ENCODE measurements around the gene RHOXF1.
"Not testable (repeated sequence)": the region's sequence is repeated elsewhere in the genome, so short reads cannot be mapped to it uniquely, and the experiment has no call there.

Gene RHOXF1

GRCh38 chrX:120115438-120115963 lies at the start of gene RHOXF1:
TSS of gene RHOXF1 (minus strand) at chrX:120115913. CDS start at chrX:120115862, 51 bp downstream.
- DNase-seq, result no peak

DNA sequence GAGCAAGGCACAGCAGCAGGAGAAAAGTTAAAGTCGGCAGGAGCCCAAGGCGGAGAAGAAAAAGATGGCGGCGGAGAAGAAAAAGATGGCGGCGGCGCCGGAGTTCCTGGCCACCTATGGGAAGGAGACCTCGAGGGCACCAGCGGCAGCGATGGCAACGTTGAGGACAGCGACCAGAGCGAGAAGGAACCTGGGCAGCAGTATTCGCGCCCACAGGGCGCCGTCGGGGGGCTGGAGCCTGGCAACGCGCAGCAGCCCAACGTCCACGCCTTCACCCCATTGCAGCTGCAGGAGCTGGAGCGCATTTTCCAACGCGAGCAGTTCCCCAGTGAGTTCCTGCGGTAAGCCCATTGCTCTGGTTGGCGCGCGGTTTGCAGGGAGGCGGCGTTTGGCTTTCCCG lies 43.4 kb upstream of the RHOXF1 start:
- not testable (repeated sequence) for DNase-seq

DNA sequence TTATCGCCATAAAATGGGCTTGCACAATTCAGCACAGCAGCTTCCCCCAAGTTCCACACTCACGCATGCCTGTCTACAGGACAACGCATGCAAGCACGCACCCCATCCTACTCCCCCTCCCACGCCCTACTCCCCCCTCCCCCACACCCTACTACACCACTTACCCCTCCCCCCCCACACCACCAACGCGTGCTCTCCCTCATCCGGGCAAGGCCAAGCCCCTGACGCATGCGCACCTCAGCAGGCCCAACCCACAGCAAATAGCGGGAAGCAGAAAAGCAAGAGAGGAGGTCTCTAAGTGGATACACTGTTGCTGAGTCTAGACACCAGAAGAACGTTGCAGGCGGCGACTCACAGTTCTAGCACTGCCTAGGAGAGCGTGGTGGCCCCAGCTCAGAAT lies 42.6 kb upstream of the RHOXF1 start, which contains the start of gene RHOXF2:
TSS of gene RHOXF2 (plus strand) at position 301 of the 400 bp plus-strand sequence. CDS start 138 bp downstream, outside the sequence.
- not testable (repeated sequence) for DNase-seq

- DNase-seq, result not testable (repeated sequence)
Measured at GRCh38 chrX:120150109-120150744, 34.5 kb upstream of the RHOXF1 start.

GRCh38 chrX:120147537-120147936 lies 31.8 kb upstream of the RHOXF1 start:
- DNase-seq, result no peak

DNA sequence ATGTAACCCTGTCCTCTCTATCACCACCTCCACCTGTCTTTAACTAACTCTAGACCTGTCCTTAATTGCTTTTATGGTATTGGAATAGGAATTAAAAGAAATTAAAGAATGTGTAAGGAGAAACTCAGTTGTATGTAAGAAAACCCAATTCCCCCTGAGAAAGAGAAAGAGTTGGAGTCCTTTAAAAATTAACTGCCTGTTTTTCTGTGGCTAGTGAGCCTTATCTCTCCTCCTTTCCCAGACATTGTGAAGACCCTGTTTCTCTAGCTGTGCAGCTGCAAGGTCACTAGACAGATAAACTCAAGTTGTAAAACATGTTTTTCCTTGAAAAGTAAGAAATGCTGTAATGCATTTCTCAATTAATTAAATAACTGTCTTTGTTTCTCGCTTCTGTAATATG lies 30.6 kb upstream of the RHOXF1 start:
- not testable (repeated sequence) for DNase-seq

DNA sequence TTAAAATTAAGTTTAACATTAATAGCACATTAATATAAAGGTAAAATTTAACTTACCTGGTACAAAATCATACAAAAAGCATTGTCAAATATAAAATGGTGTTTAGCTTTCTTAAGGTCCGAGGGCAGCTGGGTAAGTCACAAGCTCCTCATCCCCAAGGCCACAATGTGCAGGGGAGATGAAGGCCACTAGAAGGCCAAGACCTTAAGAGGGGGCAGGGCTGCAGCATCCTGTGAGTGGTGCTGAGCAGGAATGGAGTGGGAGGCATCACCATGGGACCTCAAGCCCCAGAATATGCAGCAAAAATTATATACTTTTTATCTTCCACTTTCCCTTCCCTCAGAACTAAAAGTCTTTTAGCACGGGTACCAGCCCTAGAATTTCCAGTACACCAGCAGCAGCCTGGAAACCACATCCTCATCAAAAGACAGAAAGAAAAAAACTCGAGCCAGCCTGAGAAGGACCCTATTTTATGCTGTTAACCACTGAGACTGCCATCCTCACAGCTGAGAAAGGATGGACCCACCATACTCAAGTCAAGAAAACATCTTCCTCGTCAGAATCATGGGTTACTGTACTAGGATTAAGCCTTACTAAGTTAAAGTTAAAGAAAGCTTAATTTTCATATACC lies 29.7 kb upstream of the RHOXF1 start:
- DNase-seq, result no peak

DNA sequence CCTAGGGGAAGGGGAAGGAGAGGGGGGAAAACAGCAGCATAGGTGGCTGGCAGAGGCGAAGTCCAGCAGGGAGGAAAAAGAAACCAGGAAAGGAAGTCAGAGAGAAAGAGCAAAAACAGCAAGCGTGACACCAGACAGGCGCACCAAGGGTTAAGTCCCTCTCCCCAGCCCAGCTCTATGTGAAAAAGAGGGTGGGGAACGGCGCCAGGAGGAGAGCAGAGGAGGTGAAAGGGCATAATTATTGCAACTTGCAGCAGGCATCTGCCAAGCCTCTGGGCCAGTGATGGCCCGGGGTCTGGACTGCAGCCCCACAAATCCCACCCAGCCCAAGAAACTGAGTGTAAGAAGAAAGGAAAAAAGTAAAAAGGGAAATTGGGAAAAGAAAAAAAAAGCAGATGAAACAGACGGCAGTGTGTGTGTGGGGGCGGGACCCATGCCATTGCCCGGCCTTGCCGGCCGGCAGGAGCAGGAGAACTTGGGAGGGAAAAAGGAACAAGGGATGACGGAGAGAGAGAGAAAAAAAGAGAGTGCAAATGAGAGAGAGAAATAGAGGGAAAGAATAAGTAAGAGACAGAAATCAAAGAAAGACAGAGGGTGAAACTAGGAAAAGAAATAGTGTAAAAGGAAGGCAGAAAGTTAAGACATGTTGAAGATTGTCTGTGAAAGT lies 28.6 kb upstream of the RHOXF1 start:
- DNase-seq, result no peak

- no peak for DNase-seq
Measured at GRCh38 chrX:120140293-120140981, 24.7 kb upstream of the RHOXF1 start.

GRCh38 chrX:120137439-120137838 lies 21.7 kb upstream of the RHOXF1 start:
- DNase-seq, result no peak

DNA sequence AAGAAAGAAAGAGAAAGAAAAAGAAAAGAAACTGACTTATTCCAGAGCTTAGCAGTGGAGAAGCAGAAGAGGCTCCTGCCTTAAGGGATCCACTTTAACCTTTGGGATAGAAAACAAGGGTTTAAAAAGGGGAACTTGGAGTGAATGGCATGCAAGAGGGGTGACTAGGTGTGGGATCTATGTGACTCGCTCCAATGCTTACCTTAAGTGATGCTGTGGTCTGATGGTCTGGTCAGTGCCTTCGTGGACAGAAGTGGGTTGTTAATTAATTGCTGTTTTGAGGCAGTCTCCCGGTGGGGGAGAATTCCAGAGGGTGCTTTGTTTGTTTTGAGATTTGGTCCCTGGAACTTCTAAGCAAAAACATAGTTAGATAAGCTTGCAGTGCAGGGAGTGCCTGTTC lies 21.1 kb upstream of the RHOXF1 start:
- DNase-seq, result no peak

- no peak for DNase-seq
Measured at GRCh38 chrX:120136128-120136527, 20.4 kb upstream of the RHOXF1 start.

DNA sequence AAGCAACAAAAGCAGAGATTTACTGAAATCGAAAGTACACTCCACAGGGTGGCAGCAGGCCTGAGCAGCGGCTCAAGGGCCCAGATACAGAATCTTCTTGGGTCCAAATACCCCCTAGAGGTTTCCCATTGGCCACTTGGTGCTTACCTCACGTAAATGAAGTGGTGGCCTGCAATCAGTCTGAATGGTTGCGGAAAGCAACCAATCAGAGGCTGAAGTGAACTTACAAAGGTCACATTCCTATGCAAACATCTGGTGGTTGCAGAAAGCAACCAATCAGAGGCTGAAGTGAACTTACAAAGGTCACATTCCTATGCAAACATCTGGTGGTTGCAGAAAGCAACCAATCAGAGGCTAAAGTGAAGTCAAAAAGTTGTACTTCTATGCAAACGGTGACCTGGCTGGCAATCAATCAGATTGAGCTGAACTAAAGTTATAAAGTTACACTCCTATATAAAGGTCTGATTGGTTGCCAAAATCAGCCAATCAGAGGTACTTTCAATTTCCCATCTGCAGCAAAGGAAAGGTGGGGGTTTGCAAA lies 12.7 kb upstream of the RHOXF1 start:
- not testable (repeated sequence) for DNase-seq

- DNase-seq, result no peak
Measured at GRCh38 chrX:120125444-120125843, 9.7 kb upstream of the RHOXF1 start.

DNA sequence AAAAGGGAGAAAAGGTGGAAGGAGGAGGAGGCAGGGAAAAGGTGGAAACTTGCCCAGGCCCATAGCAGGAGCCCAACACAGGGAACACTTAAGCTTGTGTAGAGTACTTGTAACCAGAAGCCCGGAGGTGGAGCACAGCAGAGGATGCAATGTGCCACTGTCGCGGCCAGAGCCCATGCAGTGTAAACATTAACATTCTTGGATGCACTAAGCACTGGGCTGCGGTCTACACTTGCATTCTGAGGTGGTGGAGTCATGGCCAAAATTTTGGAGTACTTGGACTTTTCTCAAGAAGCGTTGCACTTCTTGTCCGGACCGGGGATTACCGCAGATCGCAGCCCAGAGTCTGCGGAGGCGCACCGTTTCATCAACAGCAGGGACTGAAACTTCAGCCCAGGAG lies 4.5 kb upstream of the RHOXF1 start:
- DNase-seq, result no peak

DNA sequence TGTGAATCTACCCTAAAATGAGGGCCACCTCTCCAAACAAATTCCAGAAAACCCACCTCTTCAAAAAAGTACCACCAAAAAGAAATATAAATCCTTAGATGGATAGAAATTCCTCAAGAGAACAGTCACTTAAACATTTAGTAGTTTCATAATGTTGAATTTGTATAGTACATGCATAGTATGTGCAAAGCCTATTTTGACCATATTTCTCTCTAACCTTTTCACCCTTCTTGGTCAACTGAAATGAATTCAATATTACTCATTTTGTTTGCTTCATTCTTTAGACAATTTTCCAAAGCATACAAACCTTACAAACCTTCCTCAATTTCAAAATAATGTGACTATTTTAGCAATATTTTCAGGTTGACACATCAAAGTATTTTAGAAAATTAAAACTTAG lies 4.1 kb downstream of the RHOXF1 start:
- no peak for DNase-seq

DNA sequence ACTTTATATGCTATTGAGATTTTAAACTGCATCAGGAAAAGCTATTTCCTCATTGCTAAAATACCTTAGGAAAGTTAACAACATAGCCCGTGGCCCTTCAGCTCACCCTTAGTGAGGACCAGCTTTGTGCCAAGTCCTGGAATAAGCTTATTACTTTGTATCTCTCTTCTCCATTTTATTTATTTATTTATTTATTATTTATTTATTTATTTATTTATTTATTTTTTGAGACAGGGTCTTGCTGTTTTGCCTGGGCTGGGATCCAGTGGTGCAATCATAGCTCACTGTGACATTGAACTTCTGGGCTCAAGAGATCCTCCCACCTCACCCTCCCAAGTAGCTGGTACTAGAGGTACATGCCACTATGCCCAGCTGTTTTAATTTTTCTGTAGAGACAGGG lies 6.3 kb downstream of the RHOXF1 start:
- DNase-seq, result no peak

GRCh38 chrX:120104707-120105106 lies 11.0 kb downstream of the RHOXF1 start:
- DNase-seq, result not testable (repeated sequence)

DNA sequence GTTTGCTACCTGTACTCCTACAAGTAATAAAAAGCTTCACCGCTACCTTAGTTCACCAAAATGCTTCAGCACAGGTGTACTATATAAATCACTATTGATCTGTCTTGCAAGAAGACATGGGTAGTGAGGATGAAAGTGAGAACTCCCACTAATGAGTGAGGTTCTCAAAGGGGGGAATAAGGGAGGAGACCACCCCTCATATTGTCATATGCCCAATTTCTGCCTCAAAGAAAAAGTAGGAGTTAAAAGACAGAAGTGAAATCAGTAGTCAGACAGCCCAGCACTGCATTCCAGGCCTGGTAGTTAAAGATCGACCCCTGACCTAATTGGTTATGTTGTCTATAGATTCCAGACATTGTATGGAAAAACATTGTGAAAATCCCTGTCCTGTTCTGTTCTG lies 14.7 kb downstream of the RHOXF1 start:
- not testable (repeated sequence) for DNase-seq

GRCh38 chrX:120090208-120090607 lies 25.5 kb downstream of the RHOXF1 start:
- DNase-seq, result no peak

- DNase-seq, result no peak
Measured at GRCh38 chrX:120087289-120088017, 28.3 kb downstream of the RHOXF1 start.

DNA sequence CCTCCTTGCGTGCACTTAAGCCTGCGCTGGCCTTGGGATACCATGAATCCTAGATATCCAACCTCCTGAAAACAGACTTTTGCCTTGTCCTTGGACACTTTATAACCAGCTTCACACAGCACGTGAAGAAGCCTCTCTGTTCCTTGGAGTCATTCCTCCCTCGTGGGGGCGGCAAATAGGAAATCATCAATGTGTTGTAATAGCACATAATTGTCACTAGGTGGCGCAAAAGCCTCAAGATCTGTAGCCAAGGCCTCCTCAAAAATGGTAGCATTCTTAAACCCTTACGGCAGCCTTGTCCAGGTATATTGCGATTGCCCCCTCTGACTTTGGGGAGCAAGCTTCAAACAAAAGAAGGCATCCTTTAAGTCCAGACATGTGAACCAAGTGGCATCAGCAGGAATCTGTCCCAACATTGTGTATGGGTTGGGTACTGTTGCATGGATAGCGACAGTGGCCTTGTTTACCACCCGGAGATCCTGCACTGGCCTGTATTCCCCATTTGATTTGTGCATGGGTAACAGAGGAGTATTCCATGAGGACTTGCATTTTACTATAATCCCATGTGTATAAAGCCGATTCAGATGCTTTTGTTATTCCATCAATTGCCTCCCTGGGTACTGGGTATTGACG lies 30.0 kb downstream of the RHOXF1 start:
- DNase-seq, result not testable (repeated sequence)

Measured in stimulated activated naive CD4-positive, alpha-beta T cell (primary cell).